Stimulated activated CD8-positive, alpha-beta memory T cell treated with anti-CD3 and anti-CD28 coated beads, Interleukin-2, amount 100 ng/mL, for 1 hour (primary cell): Measurements from ENCODE around the gene TIAM2.
"Not testable (repeated sequence)": the region's sequence is repeated elsewhere in the genome, so short reads cannot be mapped to it uniquely, and the experiment has no call there.

Experiments used
- DNase-seq, 2 donors: peaks; one replicate each; pipeline ENCODE4 v3.0.0-alpha.2; 2020; ENCODE audit warnings: low read depth in 2 of 2

TIAM2 gene

DNA sequence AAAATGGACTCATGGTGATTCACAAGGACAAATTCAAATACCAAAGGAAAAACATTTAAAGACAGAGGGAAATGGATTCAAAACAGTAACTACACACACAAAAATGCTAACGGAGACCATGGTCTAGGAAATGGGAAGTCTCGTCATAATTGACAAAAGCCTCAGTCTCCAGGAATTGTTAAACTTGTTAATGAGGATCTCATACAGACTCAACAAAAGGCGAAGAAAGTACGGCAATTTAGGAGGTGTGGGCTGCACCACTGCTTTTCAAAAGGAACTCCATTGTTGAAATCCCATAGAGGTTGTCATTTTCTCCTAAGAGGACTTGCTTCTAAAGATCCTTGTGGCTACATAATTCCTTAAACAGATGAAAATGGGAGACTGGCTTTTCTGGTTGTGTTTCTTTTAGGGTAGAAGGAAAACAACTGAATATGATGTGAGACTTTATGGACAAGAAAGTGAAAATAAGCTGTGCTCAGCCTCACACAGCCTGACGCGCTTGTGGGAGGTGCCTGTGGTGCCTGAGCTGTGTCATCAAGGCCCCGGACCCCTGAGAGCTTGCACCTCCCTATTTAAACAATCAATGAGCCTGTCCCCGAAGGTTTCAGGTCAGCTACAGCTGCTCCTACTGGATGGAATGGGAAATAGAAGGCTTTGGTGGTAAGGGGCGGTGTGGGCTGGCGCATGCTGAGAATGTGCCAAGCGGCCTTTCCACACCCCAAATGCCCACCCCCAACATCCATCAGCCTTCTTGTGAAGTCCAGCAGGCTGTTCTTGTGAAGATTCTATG, 266.2 kb downstream of the TIAM2 start:
- no peak for DNase-seq

DNA sequence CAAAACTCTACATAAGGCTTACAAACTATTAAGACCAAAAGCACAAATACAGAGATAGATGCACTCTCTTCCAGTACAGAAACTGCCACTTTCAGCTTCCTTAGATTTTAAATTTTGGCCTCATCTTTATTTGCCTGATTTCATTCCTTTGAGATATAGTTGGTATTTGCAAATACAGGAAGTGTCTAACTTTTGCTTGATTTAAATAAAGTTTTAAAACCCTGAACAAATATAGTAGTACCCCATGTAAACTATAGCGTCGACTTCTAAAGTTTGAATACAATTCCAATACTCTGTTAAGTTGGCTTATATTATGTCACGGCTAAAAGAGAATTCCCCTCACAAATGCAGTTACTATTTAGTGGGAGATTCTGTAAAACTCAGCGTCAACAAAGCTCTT, 267.5 kb downstream of the TIAM2 start:
- DNase-seq: no peak

GRCh38 chr6:155263373-155264063, 268.4 kb downstream of the TIAM2 start, which contains the start of gene CLDN20:
TSS of gene CLDN20 (plus strand) at chr6:155264013. CDS start at chr6:155275720, 11,707 bp downstream.
- no peak for DNase-seq

- no peak for DNase-seq
These were observed 269.7 kb downstream of the TIAM2 start for GRCh38 chr6:155264693-155265320.

GRCh38 chr6:155265843-155266535, 270.9 kb downstream of the TIAM2 start:
- DNase-seq: no peak

DNA sequence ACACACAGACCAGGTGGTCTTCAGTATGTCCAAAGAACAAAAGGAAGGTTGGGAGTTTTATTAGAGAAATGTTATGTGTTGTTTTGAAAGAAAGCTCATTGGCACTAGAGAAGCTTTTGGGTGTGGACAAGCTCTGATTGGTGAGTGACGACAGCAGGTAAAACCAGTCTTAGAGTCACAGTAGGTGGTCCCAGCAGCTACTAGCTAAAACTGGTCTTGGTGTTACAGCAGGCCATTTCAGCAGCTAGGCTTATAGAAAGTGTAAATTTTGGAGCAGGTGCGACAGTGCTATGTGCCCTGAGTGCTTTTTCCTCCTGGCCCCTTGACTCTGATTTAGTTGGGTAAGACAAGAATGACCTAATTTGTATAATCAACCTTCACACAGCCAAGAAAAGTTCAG, 272.3 kb downstream of the TIAM2 start:
- DNase-seq: no peak

- DNase-seq: not testable (repeated sequence)
These were observed 273.2 kb downstream of the TIAM2 start for GRCh38 chr6:155268088-155268867.

GRCh38 chr6:155269765-155270164, 274.6 kb downstream of the TIAM2 start:
- DNase-seq: no peak

DNA sequence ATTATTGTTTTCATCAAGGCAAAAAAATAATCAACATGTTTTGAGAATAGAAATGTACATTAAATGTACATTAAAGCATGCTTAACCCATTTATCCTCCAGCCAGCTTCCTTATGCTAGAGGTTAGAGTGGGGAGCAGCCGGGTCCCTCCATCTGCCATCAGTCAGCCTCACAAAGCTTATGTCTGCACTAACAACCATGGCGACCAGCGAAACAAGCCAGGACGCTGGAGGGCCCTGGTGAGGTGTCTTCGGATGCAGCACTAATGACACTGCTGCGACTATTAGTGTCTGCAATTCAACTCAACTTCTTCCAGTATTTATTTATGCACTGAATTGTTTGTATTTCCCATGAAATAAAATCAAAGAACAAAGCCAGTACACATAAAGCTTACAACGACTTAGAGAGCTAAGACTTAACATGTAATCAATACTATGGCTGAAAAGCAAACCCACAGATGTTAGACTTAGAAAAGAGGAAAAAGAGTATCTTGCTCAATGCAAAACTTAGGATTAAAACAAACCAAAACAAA, 275.5 kb downstream of the TIAM2 start:
- no peak for DNase-seq

- no peak for DNase-seq
These were observed 276.0 kb downstream of the TIAM2 start for GRCh38 chr6:155271145-155271544.

- DNase-seq: no peak
These were observed 277.5 kb downstream of the TIAM2 start for GRCh38 chr6:155272353-155273232.

- DNase-seq: no peak
These were observed 278.3 kb downstream of the TIAM2 start for GRCh38 chr6:155273431-155273830.

DNA sequence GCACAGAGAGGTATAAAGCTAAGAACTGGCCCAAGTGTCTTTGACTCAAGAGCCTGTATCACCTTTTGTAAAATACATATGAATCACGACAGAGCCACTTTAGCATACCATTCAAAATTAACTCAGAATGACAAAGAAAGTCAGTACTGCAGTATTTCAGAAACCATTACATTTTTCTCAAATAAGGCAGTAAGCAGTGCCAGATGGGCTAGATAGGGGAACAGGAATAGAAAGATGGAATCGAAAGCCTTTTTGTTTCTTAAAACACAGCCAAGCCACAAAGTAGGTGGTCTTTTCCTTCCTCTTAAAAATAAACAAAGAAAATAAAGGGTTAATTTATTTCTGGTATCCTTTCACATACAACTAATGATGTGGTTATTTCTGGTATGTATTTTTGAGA, 279.0 kb downstream of the TIAM2 start:
- no peak for DNase-seq

GRCh38 chr6:155274533-155274932, 279.4 kb downstream of the TIAM2 start:
- no peak for DNase-seq

GRCh38 chr6:155275808-155276480, 280.8 kb downstream of the TIAM2 start:
- DNase-seq: no peak

DNA sequence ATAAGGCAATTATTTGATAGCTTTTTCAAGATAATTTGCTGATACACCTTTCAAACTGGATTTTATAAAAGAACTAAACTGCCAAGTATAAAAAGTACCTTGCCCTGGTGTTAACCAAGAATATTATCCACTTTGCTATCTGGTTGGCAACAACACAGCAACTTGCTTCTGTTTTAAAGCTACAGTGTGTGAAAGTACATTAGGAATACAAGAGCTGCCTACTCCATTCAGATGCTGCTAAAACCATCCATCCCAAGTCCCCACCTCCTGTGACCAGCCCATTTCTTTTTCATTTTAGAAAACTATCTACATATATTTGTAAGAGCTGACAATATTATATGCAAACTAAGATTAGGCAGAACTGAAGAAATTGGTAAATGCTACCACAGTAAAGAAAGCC, 281.5 kb downstream of the TIAM2 start:
- no peak for DNase-seq

GRCh38 chr6:155278319-155279049, 283.4 kb downstream of the TIAM2 start:
- no peak for DNase-seq

DNA sequence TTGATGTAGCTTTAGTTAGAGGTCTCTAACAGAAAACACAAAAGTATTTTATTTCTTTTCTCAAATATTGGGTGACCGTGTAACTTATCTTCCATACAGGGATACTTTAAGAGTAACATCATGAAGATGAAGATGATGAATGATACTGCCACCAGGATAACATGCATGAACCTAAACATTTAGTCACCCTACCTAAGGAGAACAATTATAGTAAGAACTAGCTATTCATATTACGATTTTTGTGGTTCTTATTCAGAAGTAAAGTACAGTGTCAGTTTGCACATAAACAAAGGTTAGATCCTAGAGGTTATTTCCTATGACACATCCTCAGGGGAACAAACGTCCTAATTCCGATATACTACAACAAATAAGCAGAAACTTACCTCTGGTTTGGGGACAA, 289.7 kb downstream of the TIAM2 start:
- no peak for DNase-seq

DNA sequence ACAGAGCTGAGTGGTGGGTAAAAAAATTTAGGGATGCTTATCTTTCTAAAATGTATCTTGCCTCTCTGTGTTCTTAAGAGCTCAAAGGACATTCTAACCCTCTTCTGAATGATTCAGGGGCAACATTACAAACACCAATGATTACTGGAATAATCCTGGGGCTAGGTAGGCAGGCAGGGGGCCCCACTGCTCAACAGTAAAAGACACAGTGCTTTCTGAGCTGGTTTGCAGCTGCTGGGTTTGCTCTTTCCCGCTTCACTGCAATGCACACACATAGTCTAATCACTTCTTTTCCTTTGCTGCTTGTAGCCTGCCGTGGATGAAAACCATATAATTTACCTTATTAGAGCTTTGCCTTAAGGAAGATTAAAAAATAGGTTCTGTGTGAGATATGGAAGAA, 292.6 kb downstream of the TIAM2 start:
- no peak for DNase-seq
